ENCODE measurements around the gene HOXB8.

The HOXB8 gene

DNA sequence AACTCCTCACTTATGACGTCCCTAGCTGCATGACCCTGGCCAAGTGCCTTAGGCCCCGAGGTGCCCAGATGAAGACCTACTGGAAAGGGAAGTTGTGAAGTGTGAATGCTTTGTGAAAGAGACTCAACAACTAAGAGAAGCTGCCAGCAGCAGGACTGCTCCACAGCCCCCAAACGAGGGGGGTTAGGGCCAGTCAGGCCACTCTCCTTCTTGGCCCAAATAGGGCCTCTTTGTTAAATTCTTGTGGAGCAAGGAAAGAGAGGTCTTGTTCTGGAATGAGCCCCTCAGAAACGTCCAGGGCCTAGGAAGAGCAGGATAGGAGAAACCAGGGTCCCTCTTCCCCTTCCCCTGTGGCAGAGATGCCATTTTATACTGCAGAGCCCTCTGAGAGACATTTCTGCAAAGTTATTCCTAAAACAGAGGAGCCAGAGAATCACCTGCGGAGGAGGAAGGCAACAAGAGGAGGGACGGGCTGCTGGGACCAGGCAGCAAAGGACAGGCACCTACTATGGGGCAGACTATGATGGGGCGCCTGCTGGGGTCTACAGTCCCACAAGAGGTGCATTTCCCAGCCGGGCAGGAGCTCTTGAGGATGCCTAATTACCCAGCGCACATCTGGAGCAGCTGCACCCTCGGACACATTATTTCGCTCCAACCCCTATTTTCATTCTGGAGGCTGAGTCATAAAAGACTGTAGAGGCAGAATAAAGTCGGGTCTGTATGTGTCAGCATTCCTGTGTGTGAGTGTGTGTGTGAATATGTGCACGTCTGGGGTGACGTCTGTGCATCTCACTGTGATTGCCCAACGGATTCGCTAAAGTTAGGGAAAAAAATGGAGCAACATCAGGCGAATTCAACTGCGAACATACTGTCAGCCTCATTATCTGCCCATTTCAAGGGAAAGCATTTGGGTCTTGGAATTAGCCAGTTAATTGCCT is 22.5 kb upstream of the HOXB8 start:
- DNase-seq (ENCODE audit: insufficient read length, low spot score) (no peak), FAIRE-seq (no peak)

GRCh38 chr17:48636177-48637018 is 21.3 kb upstream of the HOXB8 start:
- DNase-seq (ENCODE audit: insufficient read length, low spot score) (no peak), FAIRE-seq (no peak)

GRCh38 chr17:48634493-48635208 is 19.6 kb upstream of the HOXB8 start:
- DNase-seq (ENCODE audit: insufficient read length, low spot score) (no peak), FAIRE-seq (peak; percentile 4)

DNA sequence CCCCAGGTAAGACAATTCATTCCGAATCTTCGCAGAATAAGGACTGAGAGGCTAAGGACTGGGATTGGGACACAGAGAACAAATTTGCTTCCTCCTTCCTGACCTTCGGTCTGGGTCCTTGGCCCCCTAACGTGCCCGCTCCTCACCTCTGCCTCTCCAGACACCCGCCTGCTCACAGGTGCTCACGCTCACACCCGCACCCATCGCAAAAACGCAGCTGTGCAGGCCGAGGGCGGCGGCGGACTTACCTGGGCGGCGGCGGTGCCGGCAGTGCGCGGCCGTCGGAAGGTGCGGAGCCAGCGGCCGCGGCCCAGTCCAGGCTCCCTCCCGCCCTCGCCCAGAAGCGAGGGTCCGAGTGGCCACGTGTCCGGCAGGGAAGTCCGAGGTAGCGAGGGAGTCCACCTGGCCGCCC is 18.2 kb upstream of the HOXB8 start:
- FAIRE-seq: no peak
- DNase-seq (ENCODE audit: insufficient read length, low spot score): no peak

DNA sequence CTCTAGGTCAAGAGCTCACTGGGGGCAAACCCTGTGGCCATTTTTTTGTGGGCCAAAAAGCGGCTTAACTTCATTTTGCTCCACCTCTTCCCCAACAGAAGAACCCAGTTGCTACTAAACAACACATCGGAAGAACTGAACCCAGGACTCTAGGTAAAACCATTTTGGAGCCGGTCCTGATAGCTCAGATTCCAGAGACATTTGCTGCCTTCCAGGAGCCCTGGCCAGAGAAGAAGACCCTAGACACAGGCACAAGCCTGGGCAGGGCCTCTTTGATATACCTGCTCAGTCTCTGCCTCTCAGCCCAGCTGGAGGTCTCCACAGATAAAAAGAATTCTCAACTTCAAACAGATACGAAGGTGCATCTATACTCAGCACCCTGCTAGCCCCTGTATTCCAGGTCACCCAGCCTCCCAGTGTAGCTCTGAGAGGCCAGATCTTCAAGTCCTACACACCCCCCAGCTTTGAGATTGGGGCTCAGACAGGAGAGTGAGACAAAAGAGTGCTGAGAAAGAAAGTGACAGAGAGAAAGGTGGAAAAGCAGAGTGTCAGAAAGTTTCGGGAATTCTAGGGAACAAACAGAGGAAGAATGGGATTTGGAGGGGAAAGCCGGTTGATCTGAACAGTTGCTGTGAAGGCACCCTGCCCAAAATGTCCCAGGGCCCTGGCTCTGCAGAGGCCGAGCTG is 17.6 kb upstream of the HOXB8 start:
- FAIRE-seq (no peak), DNase-seq (ENCODE audit: insufficient read length, low spot score) (no peak)

- DNase-seq (ENCODE audit: insufficient read length, low spot score): no peak
- no peak for FAIRE-seq
Observed at GRCh38 chr17:48631693-48632578, 16.8 kb upstream of the HOXB8 start.

DNA sequence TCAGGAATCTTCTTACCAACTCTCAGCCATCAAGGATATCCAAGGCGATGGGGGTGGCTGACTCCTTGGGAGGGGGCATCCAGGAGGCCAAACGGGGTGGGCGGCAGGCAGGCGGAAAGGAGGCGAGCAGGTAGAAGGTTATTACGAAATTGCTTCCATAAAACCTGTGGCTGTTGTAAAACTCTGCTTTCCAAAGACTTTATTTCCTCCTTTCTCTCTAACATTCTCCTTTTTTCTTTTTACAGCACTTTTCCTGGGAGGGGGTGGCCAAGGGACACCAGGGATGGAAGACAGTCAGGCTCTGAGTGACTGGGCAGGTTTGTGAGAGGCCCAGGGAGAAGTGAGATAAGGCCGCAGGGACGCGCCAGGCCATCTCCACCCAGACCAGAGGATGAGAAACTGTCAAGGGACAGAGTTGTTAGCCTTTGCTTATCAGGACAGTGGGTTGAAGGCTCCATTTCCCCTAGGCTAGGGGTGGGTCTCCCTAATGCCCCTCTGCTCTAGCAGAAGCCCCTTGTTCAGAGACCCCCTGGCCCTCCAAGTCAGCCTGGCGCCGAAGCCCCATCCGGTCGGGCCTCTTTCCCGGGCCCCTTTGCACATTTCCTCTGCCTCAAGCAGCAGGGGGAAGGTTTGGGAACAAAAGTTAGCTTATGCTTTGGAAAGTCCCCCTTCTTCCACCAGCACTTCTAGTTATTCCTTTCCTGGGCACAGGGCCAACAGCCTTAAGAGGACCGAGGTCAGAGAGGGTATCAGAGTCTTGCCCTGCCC is 16.0 kb upstream of the HOXB8 start:
- DNase-seq (ENCODE audit: insufficient read length, low spot score) (no peak), FAIRE-seq (no peak)

DNA sequence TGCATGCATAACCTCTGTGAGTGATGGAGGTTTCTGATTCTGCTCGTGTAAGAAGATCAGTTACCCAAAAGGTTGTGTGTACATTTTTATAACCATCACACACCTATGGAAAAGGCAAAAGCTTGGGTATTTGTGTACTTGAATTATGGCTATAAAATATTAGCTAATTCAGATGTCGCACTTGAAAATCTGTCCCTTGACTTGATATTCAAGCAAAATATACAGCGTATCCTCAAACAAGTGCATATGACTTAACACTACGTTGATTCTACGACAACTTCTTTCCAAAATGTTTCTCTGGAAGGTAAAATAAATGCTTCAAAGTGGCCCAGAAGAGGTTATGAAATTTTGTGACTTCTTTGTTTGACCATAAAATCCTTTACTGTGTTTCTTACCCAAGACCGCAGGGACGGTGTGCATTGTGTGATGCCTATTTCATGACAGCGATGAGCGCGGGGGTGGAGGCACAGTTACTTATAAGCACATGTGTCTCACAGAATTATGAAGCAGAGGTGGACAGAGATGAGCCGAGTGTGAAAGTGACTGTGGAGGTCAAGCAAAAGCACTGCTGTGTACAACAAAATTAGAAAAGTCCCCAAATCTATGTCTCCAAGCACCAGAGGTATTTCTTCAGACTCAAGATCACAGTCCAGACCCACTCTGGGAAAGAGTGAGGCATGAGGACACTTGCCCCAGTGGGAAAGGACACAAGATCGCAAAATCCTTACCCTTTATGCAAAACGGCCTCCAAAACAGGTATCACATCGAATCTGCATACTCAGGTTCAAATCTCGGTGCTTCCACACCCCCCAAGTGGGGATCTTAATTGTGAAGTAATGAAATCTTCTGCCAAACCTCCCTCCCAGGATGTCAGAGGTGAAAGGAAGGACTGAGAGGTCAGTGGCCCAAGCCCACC is 15.2 kb upstream of the HOXB8 start:
- DNase-seq (ENCODE audit: insufficient read length, low spot score): no peak
- FAIRE-seq: no peak

DNA sequence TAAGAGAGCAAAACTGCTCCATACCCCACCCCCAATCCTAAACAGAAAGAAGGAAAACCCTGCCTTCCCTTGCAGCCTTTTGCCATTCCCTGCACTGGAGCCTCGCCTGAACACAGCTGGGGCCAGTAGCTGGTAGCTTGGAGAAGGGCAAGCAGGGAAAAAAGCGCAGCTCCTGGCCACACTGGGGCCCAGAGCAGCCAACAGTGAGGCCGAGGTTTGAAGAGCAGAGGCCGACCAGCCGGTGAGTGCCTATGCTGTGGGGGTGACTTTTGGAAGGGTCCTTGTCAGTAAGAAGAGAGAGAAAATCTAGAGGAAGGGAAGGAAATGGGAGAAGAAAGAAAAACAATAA is 14.3 kb upstream of the HOXB8 start:
- FAIRE-seq (no peak), DNase-seq (ENCODE audit: insufficient read length, low spot score) (no peak)

GRCh38 chr17:48628649-48629410 is 13.7 kb upstream of the HOXB8 start:
- FAIRE-seq: peak; percentile 67

DNA sequence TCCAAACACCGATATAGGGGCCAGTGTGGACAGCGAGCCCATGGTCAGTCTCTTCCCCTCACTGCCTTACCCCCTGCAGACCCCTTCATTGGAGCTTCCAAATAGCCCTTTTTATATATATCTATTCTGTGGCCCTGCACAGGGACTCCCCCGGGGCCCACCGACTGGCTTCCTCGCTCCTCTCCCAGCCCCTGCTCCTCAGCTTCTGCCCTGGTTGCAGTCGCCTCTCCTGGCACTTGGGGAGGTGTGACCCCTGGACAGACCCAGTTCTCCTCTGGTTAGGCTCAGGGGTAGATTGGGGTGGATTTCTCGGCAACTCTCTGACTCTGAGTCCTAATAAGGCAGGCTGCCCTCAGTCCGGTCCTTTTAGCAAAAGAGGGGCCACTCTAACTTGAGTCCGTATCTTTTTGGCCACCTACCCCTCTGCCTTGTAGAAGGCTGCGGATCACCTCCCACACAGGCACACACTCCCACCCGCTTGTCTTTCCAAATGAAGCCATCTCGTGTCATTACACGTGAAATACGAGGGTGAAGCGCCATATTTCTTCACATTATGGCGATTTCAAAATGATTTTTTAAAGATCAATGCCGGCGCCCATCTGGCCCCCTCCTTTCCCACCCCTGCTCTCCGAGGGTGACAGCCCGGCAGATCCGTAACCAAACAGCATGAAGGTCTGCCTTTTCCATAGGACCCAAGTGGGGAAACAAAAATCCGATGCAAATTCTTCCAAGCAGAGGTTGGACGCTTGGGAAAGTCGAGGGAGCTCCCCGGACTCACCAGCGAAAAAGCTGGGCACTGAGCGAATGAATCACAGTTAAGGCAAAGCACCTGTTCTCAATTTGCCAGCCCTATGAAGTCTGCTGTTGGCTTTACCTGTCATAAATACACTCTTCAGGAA is 12.8 kb upstream of the HOXB8 start:
- FAIRE-seq (peak; percentile 88), DNase-seq (ENCODE audit: insufficient read length, low spot score) (no peak)

More at GRCh38 chr17:48628649-48629410, 13.7 kb upstream of the HOXB8 start:
- DNase-seq (ENCODE audit: insufficient read length, low spot score): no peak

DNA sequence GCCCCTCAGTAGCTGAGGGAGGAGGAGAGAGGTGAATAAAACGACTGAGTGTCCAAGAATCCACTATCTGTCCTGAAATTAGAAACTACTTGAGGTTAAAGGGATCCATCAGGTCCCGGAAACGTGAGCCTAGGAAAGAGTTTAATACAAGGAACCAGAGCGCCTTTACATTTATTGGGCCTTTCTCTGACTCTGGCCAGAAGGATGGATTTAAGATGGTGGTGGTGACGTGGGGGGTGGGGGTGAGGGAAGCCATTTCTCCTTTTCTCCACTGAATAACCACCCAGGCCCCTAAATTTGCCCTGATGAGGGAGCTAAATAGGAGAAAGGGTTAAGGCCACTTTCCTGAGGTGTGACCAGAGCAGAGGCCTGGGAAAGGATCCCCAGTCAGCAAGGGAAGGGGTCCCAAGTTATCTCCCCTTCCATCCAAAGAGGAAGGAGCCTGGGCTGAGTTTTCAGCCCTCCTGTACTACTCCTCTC is 12.1 kb upstream of the HOXB8 start:
- FAIRE-seq (no peak), DNase-seq (ENCODE audit: insufficient read length, low spot score) (no peak)

- peak; percentile 100 for FAIRE-seq
- DNase-seq (ENCODE audit: insufficient read length, low spot score): peak; percentile 97
Observed at GRCh38 chr17:48626245-48627117, 11.4 kb upstream of the HOXB8 start, which contains the start of gene HOXB9. HOXB9 (minus strand) TSS chr17:48626358; CDS start chr17:48626269, 89 bp downstream.

DNA sequence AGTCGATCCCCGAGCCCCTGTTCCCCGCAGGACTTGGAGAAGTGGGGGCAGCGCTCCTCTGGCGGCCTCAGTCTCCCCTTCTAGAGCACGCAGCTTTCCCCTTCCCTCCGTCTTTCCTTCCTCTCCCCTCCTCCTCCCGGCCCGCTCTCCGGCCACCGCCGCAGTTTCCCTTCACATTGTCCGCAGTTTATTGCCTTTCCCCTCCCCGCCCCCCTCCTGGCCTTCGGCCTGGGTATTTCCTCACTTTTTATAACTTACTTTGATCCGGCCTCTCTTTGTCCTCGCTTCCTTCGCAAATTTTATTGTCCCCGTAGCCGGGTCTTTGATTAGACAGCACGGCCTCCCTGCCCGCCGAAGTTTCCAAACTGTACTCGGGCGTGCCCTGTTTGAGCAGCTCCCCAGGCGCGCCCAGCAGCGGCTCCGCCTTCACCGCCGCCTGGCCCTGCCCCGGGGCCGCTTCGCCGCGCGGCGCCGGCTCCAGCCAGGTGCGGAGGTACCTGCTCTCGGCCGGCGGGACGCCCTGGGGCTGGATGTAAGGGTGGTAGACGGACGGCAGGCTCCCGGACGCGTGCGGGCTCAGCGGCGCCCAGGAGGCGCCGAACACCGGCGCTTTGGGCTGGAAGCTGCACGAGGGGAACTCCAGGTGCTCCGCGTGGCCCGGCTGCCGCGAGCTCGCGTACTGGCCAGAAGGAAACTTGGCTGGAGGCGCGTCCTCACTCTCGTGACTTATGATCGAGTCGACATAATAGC is 10.6 kb upstream of the HOXB8 start:
- DNase-seq (ENCODE audit: insufficient read length, low spot score) (peak; percentile 75), FAIRE-seq (no peak)
